Neuronal stem cell (in vitro differentiated cells): Measurements from ENCODE around the gene JAKMIP1.

Source experiments
- DNase-seq: peaks from one replicate; pipeline ENCODE4 v3.0.0-alpha.2; 2013; ENCODE audit warnings: low spot score
- H2AFZ ChIP-seq: one replicate; pipeline ENCODE4 v1.6.1; 2013; ENCODE audit warnings: mild to moderate bottlenecking, low read length, inconsistent platforms
- H2AK5ac ChIP-seq: 2 replicates; pipeline ENCODE4 v1.6.1; 2013; ENCODE audit warnings: low read depth, mild to moderate bottlenecking, inconsistent platforms, low read length, moderate library complexity, mixed read lengths
- H2BK120ac ChIP-seq: 2 replicates; pipeline ENCODE4 v1.6.1; 2013; ENCODE audit warnings: low read depth, mild to moderate bottlenecking, inconsistent platforms, low read length, moderate library complexity, mixed read lengths
- H2BK12ac ChIP-seq: one replicate; pipeline ENCODE4 v1.6.1; 2013; ENCODE audit warnings: low read length, inconsistent platforms
- H2BK15ac ChIP-seq: 2 replicates; pipeline ENCODE4 v1.6.1; 2013; ENCODE audit warnings: mild to moderate bottlenecking, low read length, inconsistent platforms, mixed read lengths
- H2BK5ac ChIP-seq: one replicate; pipeline ENCODE4 v1.6.1; 2013; ENCODE audit warnings: inconsistent platforms, mild to moderate bottlenecking, low read length, moderate library complexity
- H3K14ac ChIP-seq: one replicate; pipeline ENCODE4 v1.6.1; 2013; ENCODE audit warnings: low read length, inconsistent platforms
- H3K18ac ChIP-seq: 2 replicates; pipeline ENCODE4 v1.6.1; 2013; ENCODE audit warnings: low read length, inconsistent platforms
- H3K23ac ChIP-seq: 2 replicates; pipeline ENCODE4 v1.6.1; 2013; ENCODE audit warnings: low read depth, mild to moderate bottlenecking, mixed read lengths, low read length, inconsistent platforms; ENCODE audit not compliant: poor library complexity
- H3K27ac ChIP-seq: replicated peaks from 3 replicates; pipeline ENCODE4 v1.5.1; 2013; ENCODE audit warnings: low read length, inconsistent platforms
- H3K27me3 ChIP-seq, 3 experiments: 2 replicates each; pipeline ENCODE4 v1.6.1; 2013; ENCODE audit warnings: low read length in 3 of 3, mild to moderate bottlenecking in 2 of 3, inconsistent platforms in 1 of 3, low read depth in 1 of 3, mixed read lengths in 1 of 3, moderate library complexity in 1 of 3; ENCODE audit not compliant: control insufficient read depth in 3 of 3, insufficient read depth in 3 of 3
- H3K36me3 ChIP-seq, 2 donors: replicated peaks in 1 of 2; 2 replicates each; pipeline ENCODE4 v1.6.1; 2013; ENCODE audit warnings: low read length in 2 of 2; ENCODE audit not compliant: control insufficient read depth in 2 of 2, insufficient read depth in 2 of 2
- H3K4ac ChIP-seq: 2 replicates; pipeline ENCODE4 v1.6.1; 2013; ENCODE audit warnings: inconsistent platforms, mild to moderate bottlenecking, low read length, moderate library complexity
- H3K4me1 ChIP-seq, 2 donors: 1 replicate in 1 of 2; 2 replicates in 1 of 2; pipeline ENCODE4 v1.6.1; 2013; ENCODE audit warnings: low read length in 2 of 2, low read depth in 1 of 2; ENCODE audit not compliant: control insufficient read depth in 2 of 2, insufficient read depth in 1 of 2
- H3K4me2 ChIP-seq: one replicate; pipeline ENCODE4 v1.6.1; 2013; ENCODE audit warnings: mild to moderate bottlenecking, low read length, inconsistent platforms; ENCODE audit not compliant: insufficient read depth, poor library complexity, severe bottlenecking
- H3K4me3 ChIP-seq, 2 donors: 2 replicates each; pipeline ENCODE4 v1.5.1; 2013; ENCODE audit warnings: low read length in 2 of 2, mild to moderate bottlenecking in 2 of 2, inconsistent platforms in 1 of 2, moderate library complexity in 1 of 2
- H3K79me1 ChIP-seq: one replicate; pipeline ENCODE4 v1.6.1; 2013; ENCODE audit warnings: low read depth, mild to moderate bottlenecking, inconsistent platforms, low read length, moderate library complexity
- H3K9ac ChIP-seq: one replicate; pipeline ENCODE4 v1.6.1; 2013; ENCODE audit warnings: mild to moderate bottlenecking, low read depth, low read length, inconsistent platforms; ENCODE audit not compliant: poor library complexity
- H3K9me3 ChIP-seq, 2 donors: replicated peaks in 1 of 2; 2 replicates each; pipeline versions ENCODE3 to v1.6.1; 2013; ENCODE audit warnings: low read length in 2 of 2, mild to moderate bottlenecking in 2 of 2, inconsistent platforms in 1 of 2, low read depth in 1 of 2, mixed read lengths in 1 of 2, moderate library complexity in 1 of 2; ENCODE audit not compliant: control insufficient read depth in 2 of 2, insufficient read depth in 1 of 2
- H4K8ac ChIP-seq: one replicate; pipeline ENCODE4 v1.6.1; 2013; ENCODE audit warnings: low read depth, mild to moderate bottlenecking, inconsistent platforms, low read length, moderate library complexity
- H4K91ac ChIP-seq: one replicate; pipeline ENCODE4 v1.6.1; 2013; ENCODE audit warnings: low read length, low read depth, mild to moderate bottlenecking, inconsistent platforms; ENCODE audit not compliant: poor library complexity
- WGBS, 2 donors: extraction: QIAGEN DNeasy Blood & Tissue Kit; methylation state at CpG; one replicate each; pipeline ENCODE4 v1.1.7; 2013; ENCODE audit warnings: missing lambda C conversion rate in 2 of 2, mixed read lengths in 1 of 2; ENCODE audit not compliant: insufficient read length in 2 of 2, insufficient replicate concordance in 1 of 2; ENCODE audit errors: extremely low coverage in 2 of 2; 5-methylcytosine and 5-hydroxymethylcytosine counted together

The JAKMIP1 gene

GRCh38 chr4:6065934-6066590 lies 134.3 kb downstream of the JAKMIP1 start:
- Histone ChIP-seq H3K27ac (no peak overlapping the region), H3K4me2 (no peak overlapping the region), H3K18ac (peak overlapping the region; percentile 27), H3K14ac (no peak overlapping the region), H3K4me3 (no peak overlapping the region), H3K79me1 (no peaks in the 10 kb centered on the region), H2AFZ (no peak overlapping the region), H2BK5ac (no peak overlapping the region), H2BK12ac (no peak overlapping the region), H3K23ac (peak overlapping the region; percentile 39), H3K27me3 (peaks cover 0 to 7% (median 0%) of the 10 kb centered on the region in 3 experiments), H4K91ac (no peak overlapping the region), H2BK15ac (no peak overlapping the region), H3K4me1 (no peaks in the 10 kb centered on the region), H3K36me3 (no peaks in the 10 kb centered on the region), H4K8ac (no peak overlapping the region), H3K9me3 (no peaks in the 10 kb centered on the region), H3K4ac (no peak overlapping the region), H2BK120ac (no peak overlapping the region), H2AK5ac (no peak overlapping the region), H3K9ac (no peak overlapping the region)
- WGBS, 2 donors, result no CpG with 5 or more reads among the region's 10 CpGs
- no peak for DNase-seq

GRCh38 chr4:6065166-6065565 lies 135.2 kb downstream of the JAKMIP1 start:
- H3K9me3 ChIP-seq, result peaks cover 0 to 3% of the 10 kb centered on the region in 2 donors
- H3K36me3 ChIP-seq, result peaks cover 0 to 2% of the 10 kb centered on the region in 2 donors
- H3K23ac ChIP-seq, result peak overlapping the region; percentile 34
- H3K4me3 ChIP-seq, result no peak overlapping the region
- H3K79me1 ChIP-seq, result no peaks in the 10 kb centered on the region
- H2AK5ac ChIP-seq, result no peak overlapping the region
- no peak overlapping the region for H2BK5ac ChIP-seq
- peak overlapping the region; percentile 49 for H3K14ac ChIP-seq
- H2BK120ac ChIP-seq, result no peak overlapping the region
- peak overlapping the region; percentile 33 for H3K9ac ChIP-seq
- H4K8ac ChIP-seq, result no peak overlapping the region
- H3K4me2 ChIP-seq, result no peak overlapping the region
- WGBS, 2 donors, result no CpG with 5 or more reads among the region's 5 CpGs
- no peak overlapping the region for H2AFZ ChIP-seq
- no peak for DNase-seq
- H3K18ac ChIP-seq, result peak overlapping the region; percentile 77
- no peak overlapping the region for H3K4ac ChIP-seq
- no peak overlapping the region for H2BK12ac ChIP-seq
- H3K27ac ChIP-seq, result no peak overlapping the region
- H3K4me1 ChIP-seq, result no peaks in the 10 kb centered on the region
- peaks cover 0 to 4% (median 0%) of the 10 kb centered on the region in 3 experiments for H3K27me3 ChIP-seq
- H4K91ac ChIP-seq, result peak overlapping the region; percentile 56
- H2BK15ac ChIP-seq, result no peak overlapping the region

GRCh38 chr4:6064383-6064782 lies 136.0 kb downstream of the JAKMIP1 start:
- Histone ChIP-seq H3K4ac (no peak overlapping the region), H3K9ac (no peak overlapping the region), H2BK5ac (no peak overlapping the region), H2AK5ac (no peak overlapping the region), H3K9me3 (peaks cover 3 to 9% of the 10 kb centered on the region in 2 donors), H4K8ac (no peak overlapping the region), H3K4me1 (no peaks in the 10 kb centered on the region), H2BK12ac (no peak overlapping the region), H3K27me3 (peaks cover 0 to 3% (median 0%) of the 10 kb centered on the region in 3 experiments), H3K79me1 (no peaks in the 10 kb centered on the region), H3K4me3 (no peak overlapping the region), H3K14ac (no peak overlapping the region), H2BK15ac (no peak overlapping the region), H3K18ac (no peak overlapping the region), H2AFZ (no peak overlapping the region), H3K36me3 (peaks cover 0 to 5% of the 10 kb centered on the region in 2 donors), H4K91ac (no peak overlapping the region), H3K23ac (no peak overlapping the region), H3K27ac (no peak overlapping the region), H3K4me2 (no peak overlapping the region), H2BK120ac (no peak overlapping the region)
- DNase-seq, result no peak
- no CpG with 5 or more reads among the region's 7 CpGs for WGBS, 2 donors

- Histone ChIP-seq H4K8ac (no peak overlapping the region), H3K79me1 (no peaks in the 10 kb centered on the region), H2BK15ac (no peak overlapping the region), H2BK12ac (no peak overlapping the region), H3K18ac (no peak overlapping the region), H3K27ac (no peak overlapping the region), H3K36me3 (peaks cover 0 to 6% of the 10 kb centered on the region in 2 donors), H3K23ac (no peak overlapping the region), H2BK5ac (no peak overlapping the region), H3K4me1 (no peaks in the 10 kb centered on the region), H3K4me2 (no peak overlapping the region), H2AK5ac (no peak overlapping the region), H3K9ac (no peak overlapping the region), H2AFZ (no peak overlapping the region), H3K9me3 (peaks cover 9 to 16% of the 10 kb centered on the region in 2 donors), H3K4me3 (no peak overlapping the region), H2BK120ac (no peak overlapping the region), H3K27me3 (peaks cover 0 to 3% (median 0%) of the 10 kb centered on the region in 3 experiments), H3K14ac (no peak overlapping the region), H3K4ac (no peak overlapping the region), H4K91ac (no peak overlapping the region)
- no CpG with 5 or more reads among the region's 10 CpGs for WGBS, 2 donors
- no peak for DNase-seq
Measured at GRCh38 chr4:6063684-6064083, 136.7 kb downstream of the JAKMIP1 start.
